Measurements from ENCODE around the gene MAGI3. TPM values are rescaled to one million over a fixed set of nuclear protein-coding genes. Genes with fewer than 3 reads are reported as not detected.

The MAGI3 gene
- total RNA-seq, 1 donor from 2014 or later, result 31.1 TPM

DNA sequence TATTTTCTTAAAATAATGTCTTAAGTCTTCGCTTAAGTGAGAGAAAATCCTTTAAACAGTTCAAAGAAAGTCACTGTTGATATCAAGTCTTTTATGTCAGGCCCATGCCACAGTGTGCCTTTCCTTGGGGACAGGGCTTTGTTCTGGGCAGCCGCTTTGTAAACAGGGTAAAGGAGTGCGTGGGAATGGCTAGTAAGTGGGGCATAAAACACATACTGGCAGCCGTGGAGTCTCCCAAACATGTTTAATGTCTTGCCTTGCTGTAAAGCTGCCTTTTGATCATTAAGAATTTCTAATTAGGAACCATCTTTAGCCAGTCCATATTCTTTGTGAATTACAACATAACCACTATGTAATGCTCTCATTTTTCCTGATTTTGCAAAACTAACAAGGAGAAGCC is 269.2 kb downstream of the MAGI3 start:
- no peak for DNase-seq

DNA sequence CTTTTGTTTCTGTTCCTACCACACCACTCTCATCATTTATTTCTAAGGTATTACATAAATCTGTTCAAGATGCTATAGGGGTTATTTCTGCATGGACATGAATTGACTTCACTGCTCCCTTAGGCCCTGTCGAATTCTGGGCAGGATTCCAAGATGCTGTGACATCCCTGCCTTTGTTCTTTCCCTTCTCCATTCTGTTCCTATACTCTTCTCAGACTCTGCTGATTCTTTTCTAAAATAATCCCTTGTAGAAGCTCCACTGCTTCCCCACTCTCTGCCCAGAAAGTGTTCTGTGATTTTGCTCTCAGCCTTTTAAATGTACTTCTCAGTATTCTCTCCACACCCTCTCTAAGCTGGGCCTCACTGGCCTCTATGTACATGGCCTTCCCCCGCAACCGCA is 269.8 kb downstream of the MAGI3 start:
- peak; percentile 19 for DNase-seq

DNA sequence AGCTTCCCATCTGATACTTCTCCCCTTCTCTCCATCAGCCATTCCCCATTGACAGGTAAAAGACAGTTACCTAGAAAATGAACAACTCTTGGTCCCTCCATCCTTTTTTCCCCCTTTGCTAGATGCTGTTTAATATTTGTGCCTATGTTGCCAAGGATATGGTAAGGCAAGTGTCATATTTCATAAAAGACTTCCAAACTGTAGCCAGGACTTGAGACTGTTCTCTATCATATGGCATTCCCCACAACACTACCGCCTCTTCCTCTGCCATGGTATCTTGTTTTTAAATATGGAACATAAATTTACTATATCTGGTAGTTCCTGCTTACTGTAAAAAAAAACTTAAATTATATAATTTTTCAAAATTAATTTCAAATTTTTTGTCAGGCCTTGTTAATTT is 271.8 kb downstream of the MAGI3 start:
- no peak for DNase-seq

DNA sequence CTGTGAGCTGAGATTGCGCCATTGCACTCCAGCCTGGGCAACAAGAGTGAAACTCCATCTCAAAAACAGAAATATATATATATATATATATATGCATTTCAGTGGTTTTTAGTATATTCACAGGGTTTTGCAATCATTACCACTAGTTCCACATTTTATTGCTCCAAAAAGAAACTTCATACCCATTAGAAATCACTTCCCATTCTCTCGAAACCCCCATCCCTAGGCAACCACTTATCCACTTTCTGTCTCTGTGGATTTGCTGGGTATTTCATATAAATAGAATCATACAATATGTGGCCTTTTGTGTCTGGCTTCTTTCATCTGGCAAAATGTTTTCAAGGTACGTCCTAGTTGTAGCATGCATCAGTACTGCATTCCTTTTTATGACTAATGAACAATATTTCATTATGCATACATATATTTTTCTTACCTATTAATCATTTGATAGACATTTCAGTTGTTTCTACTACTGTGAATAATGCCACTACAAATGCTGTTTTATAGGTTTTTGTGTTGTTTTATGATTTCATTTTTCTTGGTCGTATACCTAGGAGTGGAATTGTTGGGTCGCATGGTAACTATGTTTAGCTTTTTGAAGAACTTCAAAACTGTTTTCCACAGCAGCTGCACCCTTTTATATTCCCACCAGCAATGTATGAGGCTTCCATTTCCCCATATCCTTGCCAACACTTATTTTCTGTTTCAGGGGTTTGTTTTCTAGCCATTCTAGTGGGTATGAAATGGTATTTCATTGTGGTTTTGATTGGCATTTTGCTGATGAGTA is 273.0 kb downstream of the MAGI3 start:
- DNase-seq, result no peak

DNA sequence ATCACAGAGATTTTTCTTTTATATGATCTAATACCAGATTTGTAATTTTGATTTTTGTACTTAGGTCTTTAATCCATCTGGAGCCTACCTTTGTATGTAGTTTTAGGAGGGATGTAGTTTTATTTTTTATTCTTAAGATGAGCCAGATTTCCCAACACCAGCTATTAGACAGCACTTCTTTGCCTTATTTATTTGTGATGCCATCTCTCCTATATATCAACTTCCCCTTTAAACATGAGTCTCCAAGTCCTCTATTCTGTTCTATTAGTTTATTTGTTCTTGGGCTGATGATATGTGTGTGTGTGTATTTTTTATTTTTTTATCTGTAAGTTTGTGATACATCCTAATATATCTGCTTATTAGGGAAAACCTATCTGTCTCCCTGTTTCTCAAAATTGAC is 274.8 kb downstream of the MAGI3 start:
- DNase-seq, result no peak

DNA sequence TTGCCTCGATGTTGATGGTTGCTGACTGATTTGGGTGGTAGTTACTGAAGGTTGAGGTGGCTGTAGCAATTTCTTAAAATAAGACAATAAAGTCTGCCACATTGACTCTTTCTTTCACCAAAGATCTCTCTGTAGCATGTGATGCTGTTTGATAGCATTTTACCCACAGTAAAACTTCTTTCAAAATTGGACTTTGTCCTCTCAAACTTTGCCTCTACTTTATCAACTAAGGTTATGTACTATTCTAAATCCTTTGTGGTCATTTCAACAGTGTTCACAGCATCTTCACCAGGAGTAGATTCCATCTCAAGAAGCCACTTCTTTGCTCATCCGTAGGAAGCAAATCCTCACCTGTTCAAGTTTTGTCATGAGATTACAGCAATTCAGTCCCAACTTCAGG is 275.8 kb downstream of the MAGI3 start:
- DNase-seq, result no peak

DNA sequence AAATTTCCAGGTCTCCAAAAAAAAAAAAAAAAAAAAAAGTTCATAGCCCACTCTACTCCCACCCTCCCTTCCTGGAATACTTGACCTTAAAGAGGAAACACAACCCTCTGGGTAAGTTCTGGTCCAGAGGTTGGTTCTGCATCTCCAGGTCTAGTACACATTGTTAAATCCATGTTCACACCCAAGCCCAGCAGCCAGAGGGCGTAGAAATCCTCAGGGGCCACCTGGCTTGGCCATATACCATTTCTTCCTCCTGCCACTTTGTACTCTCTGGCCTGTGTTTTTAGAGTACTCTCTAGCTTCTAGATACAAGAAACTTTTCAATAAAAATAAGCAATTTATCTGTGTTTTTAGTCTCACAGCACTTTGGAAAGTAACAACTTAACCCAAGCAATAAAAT is 279.7 kb downstream of the MAGI3 start:
- no peak for DNase-seq

DNA sequence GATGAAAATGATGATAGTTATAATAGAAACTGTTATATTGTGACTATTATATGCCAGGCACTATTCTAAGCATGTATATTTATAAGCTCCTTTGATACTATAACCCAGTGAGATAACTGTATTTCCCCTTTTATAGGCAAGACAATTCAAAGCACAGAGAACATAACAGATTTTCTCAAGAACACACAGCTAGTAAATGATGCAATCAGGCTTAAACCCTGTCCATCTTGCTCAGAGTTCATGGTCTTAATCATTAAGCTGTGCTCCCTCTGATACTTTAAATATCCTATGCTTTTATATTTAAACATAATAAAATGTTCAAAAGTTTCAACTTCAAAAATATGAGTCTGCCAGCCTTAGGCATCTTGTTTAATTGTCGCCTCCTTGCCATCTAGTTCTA is 280.3 kb downstream of the MAGI3 start:
- DNase-seq, result no peak

DNA sequence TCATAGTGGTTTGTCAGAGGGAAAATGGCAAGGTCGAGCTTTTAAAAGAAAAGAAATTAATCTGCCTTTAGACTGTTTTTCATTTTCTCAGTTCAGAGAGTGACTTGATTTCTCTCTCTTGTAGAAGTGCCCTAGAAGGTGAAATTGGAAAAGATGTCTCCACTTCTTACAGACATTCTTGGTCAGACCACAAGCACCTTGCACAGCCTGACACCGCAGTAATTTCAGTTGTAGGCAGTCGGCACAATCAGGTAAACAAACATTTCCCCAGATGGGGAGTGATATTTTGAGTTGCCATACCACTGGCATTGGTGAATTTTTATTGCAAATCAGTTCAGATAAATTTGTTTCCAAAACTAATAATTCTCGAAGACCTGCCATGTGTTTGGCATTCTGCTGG is 282.2 kb downstream of the MAGI3 start:
- no peak for DNase-seq

DNA sequence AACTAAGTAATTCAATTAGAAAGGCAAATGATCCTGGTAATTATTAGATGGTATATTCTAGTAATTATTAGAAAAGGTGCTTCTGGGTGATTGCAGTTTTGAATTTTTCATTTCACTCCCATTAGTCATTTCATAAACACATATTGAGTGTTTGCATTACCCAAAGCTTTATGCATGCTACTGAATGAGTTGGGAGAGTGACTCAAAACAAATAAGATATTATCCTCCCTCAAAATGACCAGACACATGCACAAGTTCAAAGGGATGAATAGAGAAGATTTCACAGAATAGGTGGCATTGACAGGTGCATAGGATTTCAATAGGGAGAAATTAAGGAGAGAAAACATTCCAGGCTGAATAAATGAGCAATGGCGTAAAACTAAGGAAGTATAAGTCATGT is 284.3 kb downstream of the MAGI3 start:
- no peak for DNase-seq

DNA sequence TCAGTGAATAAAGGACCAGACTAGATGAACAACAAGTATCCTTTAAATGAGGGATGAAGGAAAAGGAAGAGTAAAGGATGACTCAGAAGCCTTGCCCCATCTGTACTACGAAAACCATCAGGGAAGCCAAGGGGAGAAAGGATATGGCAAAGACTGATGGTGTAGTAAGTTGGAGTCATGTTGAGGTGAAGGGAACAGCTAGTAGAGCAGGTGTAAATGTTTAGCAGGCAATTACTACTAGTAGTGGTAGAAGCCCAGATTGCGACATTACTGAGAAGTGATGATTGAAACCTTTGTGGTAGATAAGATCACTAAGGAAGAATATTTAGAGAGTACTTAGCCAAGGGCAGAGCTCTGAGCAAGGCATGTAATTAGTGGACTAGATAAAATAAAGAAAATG is 285.0 kb downstream of the MAGI3 start:
- DNase-seq, result no peak

DNA sequence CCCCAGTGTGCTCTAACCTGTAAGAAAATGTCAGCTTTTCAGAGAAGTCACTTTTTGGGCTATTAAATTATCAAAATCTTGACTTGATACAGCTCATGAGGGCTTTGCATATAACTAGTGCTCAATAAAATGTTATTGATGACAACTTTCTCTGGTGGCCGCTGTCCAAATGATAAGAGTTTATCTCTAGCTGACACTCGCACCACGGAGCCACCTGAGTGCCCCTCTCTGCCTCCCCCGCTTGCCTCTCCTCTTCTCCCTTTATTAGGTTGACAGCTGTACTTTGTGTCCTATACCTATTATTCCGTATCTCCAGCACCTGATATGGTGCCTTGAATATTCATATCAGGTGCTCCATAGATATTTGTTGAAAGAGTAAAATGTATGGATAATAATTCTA is 286.2 kb downstream of the MAGI3 start:
- DNase-seq, result no peak

DNA sequence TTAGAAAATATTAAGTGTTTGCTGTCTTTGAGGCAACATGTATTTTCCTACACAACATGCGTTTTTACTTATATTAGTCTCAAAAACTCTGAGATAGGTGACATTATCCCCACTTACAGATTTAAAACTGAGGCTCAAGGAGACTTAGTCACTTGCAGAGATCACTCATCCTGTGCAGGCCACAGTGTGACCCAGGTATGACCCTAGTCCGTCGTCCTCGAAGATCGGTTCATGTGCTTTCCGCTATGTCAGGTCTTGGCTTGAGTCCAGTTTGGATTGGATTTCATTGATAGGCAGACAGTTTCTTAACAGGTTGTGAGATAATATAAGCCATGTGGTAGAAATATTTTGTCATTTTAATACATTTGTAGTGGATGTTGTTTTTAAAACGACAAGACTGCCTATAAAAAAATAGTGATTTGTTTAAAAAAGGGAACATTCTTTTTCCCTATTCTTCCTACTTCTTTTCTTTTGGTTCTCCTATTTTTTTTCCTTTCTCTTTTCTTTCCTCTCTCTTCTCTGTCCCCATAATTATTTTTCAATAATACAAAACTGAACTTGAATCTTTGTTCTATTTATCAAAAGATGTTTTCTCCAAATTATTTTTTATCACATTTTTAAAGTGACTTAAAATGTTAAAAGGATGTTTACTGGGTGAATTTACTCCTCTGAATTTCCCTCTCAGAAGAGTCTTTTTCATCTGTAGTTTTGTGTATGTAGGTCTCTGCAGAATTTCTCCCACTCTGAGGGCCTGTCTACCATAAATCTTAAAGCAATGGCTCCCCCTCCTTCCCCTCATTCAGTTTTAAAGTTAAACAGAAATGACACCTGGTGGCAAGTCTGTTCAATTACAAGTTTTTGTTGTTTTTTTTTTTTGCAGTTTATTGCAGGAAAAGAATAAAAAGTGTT is 287.2 kb downstream of the MAGI3 start:
- peak; percentile 77 for DNase-seq

DNA sequence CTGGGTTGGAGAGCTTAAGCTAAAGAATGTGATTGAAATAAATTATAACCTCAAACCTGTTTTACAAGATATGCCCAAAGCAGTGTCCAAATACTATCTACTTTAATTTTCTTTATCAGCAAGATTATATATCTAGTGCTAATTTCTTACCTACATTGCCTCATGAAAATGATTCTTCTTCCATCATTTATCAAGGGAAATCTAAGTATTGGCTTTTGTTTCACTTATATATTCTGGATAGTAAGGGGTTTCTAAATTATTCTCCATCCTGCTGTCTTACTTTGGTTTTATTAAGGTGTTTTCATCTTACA is 287.8 kb downstream of the MAGI3 start:
- DNase-seq, result no peak

DNA sequence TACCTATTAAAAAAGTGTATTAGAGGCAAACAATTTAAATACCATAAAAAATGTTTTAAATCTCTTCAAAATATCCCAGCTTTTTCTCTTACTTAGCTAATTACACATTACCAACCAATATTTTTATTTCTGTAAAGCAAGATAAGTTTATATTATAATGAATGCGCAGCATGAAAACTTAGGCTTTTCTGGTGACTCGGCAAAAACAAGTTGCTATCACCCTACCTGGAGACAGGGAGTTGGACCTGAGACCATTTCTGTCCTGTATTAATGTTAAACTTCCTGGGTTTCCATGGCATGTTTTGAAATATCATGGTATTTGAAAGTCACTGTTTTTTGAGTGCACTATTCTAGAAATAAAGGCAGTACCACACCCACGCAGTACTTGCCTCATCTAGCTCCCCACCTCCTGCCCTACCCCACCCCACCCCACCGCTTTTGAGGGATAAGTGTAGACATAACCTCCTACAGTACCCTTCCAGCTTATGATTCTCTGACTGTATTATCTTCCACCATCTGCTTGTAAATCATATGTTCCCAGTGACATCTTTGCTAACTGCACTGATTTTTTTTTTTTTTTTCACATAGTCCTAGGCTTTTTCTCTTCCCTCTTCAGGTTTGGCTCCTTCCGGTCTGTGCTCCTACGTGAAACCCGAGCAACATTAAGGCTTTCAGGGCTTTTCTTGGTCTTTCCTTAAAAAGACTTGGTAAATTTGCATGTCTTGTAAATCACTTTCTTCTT is 291.5 kb downstream of the MAGI3 start:
- DNase-seq, result no peak

DNA sequence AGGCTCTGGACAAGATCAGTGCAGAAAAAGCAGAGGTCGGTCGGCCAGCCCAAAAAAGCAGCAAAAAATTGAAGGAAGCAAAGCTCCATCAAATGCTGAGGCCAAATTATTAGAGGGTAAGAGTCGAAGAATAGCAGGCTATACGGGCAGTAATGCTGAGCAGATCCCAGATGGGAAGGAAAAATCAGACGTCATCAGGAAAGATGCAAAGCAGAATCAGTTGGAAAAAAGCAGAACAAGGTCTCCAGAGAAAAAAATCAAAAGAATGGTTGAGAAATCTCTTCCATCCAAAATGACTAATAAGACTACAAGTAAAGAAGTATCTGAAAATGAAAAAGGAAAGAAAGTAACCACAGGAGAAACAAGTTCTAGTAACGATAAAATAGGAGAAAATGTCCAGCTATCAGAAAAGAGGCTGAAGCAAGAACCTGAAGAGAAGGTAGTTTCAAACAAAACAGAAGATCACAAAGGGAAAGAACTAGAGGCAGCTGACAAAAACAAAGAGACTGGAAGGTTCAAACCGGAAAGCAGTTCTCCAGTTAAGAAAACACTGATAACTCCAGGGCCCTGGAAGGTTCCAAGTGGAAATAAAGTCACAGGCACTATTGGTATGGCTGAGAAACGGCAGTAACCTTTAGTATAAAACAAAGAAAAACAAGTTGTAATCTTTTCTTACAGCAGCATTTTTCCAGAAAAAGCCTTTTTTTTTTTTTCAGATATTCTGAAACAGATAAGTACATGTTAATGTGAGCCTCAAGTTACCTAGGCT is 293.3 kb downstream of the MAGI3 start:
- DNase-seq, result peak; percentile 50

DNA sequence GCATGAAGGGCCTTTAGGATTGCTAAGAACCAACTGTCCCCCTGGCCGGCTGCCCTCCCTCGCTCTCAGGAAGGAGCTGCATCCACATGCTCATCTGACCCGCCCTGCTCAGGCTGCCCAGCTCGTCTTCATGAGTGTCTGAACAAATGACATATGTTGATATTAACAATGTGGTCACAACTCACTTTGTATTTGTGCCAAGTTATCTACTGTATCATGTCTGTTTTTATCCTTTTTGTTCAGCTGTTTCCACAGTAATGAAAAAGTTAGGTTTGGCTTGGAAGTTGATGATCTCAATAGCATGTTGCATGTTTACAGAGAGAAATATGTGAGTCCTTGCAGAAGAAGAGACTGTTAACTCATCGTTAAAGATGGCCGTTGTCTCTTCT is 293.8 kb downstream of the MAGI3 start:
- DNase-seq, result peak; percentile 76

DNA sequence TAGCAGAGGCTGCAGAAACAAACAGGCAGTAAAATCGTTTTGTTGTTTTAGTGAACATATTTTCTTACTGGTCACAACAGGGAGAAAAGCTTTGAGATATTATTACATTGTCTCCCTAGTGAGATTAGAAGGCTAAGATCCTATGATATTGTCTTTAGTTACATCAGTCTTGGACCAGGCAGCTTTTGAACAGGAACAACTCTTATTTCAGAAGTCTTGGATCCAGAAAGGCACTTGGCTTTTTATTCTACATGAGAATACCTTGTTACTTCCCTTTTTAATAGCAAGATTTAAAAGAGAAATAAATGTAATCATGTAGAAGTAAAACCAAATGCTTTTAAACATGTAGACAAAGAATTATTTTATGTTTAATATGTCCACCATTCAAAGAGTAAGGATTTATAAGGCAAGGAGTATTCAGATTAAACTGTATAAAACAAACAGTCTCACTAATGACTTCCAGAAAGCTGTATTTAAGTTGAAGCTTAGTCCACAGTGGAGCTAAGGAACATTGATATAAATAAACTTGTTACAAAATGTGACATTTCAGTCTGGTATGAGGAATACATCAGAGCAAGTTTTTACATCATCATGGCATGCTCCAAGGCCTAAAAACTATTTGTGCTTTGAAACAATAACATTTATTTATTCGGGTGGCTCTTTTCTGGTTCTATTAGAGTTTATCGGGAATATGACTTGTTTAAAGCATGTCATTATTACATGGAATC is 296.7 kb downstream of the MAGI3 start:
- DNase-seq, result peak; percentile 21

DNA sequence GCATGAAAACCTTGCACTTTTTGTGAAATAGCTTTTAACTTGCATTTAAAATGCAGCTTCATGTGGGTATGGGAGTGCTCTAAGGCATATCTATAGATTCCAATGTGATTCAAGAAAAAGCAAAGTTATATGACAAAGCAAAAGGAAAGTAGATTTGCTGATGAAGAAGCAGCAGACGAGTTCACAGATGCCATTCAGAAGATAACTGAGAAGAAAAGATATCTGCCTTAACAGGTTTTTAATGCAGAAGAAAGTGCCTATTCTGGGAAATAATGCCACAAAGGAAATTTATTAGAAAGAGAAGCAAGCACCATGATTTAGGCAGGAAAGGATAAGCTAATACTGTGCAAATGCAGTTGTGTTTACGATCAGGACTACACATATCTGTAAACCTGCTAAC is 300.9 kb downstream of the MAGI3 start:
- DNase-seq, result no peak

DNA sequence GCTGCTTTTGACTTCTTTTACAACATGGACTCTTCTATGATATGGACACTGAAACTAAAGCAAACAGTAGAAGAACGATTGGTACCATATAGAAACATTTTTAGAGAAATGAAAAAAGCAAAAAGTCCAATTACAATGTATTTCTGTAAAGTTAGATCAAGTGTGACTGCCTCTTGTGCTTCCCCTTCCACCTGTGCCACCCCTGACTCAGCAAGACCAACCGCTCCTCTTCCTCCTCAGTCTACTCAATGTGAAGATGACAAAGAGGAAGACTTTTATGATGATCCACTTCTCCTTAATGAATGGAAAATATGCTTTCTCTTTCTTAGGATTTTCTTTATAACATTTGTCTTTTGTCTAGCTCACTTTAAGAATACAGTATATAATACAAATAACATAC is 302.0 kb downstream of the MAGI3 start:
- no peak for DNase-seq

DNA sequence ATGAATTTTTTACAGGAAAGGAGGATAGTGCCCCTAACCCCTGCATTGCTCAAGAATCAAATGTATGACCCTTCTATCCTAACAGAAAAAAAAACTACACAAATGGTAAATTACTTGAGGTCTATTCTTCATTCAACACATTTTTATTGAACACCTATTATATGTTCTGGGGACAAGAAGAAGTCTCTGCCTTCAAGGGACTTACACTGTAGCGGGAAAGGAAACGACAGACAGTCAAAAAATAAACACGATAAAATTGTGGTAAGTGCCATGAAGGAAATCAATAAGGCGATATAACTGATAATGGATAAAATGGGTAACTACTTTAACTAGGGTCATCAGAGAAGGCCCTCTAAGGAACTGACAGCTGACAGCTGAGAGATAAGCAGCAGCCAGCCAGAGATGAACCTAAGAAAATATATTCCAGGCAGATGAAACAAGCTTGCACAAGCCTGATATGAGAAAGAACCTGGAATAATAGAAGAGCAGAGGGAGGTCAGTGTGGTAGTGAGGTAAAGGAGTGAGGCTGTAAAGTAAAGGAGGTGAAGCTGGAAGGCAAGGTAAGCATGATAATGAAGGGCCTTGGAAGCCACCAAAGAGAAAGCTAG is 302.6 kb downstream of the MAGI3 start:
- no peak for DNase-seq

All from tongue (tissue), 2 donors.